NCI-H748 (cell line): ENCODE data around the gene PLXNA4.

Source experiments
- DNase-seq: peaks from one replicate; lab custom pipeline; 2025; ENCODE audit not compliant: unreplicated experiment; lab: John Stamatoyannopoulos, UW

PLXNA4 gene

GRCh38 chr7:132077971-132078685 lies 498.1 kb downstream of the PLXNA4 start:
- no peak for DNase-seq

GRCh38 chr7:132076301-132077035 lies 499.8 kb downstream of the PLXNA4 start:
- DNase-seq: no peak

DNA sequence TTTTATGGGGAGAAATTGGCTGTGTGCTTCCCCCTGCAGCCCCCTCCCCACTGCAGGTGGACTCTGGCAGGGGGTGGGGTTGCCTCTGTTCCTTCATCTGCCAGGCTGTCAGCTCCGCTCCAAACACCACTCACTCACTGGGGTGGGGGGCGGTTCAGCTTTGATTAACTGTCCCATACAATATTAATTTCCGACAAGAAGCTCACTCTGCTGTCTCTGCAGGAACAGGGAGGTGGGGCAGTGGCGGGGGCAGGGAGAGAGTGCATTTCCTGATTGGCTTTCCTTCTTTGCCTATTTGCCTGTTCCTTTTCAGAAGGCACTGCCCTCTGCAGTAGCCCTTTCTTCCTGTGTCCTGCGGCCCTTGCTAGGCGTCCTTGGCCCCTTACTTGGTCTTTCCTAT lies 500.8 kb downstream of the PLXNA4 start:
- no peak for DNase-seq

DNA sequence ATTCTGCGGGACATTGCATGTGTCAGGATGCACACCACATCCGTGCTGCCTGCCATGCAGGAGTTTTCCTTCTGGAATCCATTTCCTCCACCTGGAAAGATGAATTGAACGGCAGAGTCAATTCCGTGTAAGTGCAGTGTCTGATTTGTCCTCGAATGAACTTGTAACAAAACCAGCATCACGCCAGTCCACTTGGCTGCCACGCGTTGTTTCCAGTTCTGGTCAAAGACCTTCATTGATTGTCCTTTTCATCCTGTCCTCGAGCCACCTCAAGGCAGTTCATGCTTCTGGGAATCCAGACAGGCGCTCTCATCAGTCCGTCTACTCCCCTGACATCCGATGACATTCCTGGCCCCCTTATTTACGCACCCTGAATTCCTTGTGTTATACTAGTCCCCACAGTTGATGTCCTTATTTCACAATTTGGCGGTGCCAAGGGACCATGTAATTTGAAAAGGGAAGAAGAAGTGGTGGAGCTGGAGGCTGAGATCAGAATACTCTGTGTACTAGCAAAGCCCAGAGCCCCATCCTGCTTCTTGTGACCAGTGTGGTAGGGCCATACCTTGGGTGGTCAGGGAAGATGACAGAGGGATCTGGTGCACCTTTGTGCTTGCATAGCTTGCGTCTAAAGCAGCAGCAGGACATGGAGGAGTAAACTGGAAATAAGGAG lies 502.2 kb downstream of the PLXNA4 start:
- DNase-seq: no peak
